CD4-positive, alpha-beta T cell treated with Interleukin-15 for 4 hours (primary cell): ENCODE results near the gene PDE7B.
A peak's percentile ranks its signal among the peaks of the same experiment; 100 is the strongest.

Source experiments
- DNase-seq: peaks from one replicate; pipeline ENCODE4 v3.0.0-alpha.2; 2020; ENCODE audit warnings: low spot score

PDE7B gene

GRCh38 chr6:135851442-135852271 lies at the start of gene PDE7B:
Gene PDE7B, plus strand, starts transcription at chr6:135851701.
- peak; percentile 16 for DNase-seq

GRCh38 chr6:135801755-135802465 lies 49.6 kb upstream of the PDE7B start:
- DNase-seq = no peak

DNA sequence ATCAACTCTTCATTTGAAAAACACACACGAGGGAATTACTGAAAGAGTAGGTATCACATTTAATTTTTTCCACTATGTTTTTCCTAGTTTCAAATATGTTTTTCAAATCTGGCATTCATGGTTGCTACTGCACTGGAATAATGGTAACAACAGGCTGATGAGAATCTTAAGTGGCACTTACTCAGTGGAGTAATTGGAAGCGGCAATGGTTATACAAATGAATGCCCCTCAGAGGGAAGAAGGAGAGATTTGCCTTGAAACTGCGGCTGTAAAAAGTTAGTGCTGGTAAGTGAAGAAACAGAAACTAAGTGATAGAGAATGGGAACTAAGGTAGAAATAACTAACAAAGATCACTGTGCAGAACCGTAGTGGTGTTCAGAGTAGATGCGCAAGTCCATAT lies 41.0 kb upstream of the PDE7B start:
- DNase-seq = no peak

DNA sequence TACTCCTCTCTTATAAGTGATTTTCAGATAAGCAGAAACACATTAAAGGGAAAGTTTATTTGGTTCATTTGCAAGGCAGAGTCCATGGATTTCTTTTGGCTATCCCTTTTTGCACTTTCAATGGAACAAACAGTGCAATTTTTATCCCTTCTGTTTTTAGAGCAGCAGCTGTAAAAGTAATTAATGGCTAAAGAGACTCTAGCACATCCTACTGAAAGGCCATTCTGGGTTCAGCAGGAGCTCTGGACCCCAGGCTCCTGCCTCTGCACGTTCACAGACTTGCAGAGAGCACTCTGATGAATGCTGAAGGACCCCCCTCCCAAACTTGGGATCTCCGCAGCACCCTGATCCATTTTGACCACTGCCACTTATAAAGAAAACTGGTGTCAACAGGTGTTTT lies 40.3 kb upstream of the PDE7B start:
- no peak for DNase-seq

- DNase-seq = no peak
These were observed 39.6 kb upstream of the PDE7B start for GRCh38 chr6:135811644-135812526.

DNA sequence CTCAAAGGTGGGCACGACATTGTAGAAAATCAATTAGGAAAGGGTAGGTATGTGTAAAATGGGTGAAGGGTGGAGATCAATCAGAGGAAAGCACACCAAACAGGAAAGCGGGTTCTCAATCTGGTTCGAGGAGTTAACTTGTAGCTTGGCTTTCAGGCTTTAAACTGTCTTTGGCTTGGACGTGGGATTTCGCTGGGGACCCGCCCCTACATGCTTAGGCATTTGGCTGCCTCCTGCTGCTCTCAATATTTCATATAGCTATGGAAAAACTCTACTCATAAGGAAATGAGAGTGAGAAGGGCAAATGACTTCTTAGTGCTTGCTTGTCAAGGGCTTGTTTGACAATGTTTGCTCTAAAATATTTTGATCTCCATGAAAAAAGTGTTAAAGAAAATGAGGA lies 38.1 kb upstream of the PDE7B start:
- no peak for DNase-seq

- DNase-seq = no peak
These were observed 37.5 kb upstream of the PDE7B start for GRCh38 chr6:135814043-135814442.

GRCh38 chr6:135815216-135815615 lies 36.3 kb upstream of the PDE7B start:
- no peak for DNase-seq

DNA sequence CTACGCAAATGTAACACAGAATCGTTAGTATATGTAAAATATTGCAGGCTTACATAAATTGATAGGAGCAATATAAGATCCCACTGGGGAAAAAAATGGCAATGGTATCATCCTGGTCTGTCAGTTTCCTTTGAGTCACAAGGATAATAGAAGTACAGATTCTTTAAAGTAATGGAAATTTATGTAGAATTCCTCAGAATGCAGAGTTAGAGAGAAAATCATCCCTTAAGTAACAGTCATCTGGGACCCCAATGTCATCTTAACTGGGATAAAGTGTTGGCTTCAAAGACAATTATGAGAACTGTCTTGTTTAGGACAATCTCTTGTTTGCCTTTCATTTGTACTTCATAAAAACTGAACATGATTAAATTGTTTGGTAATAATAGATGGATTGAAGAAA lies 34.5 kb upstream of the PDE7B start:
- no peak for DNase-seq

- DNase-seq = no peak
These were observed 31.8 kb upstream of the PDE7B start for GRCh38 chr6:135819665-135820064.

- no peak for DNase-seq
These were observed 31.2 kb upstream of the PDE7B start for GRCh38 chr6:135820340-135820739.

- no peak for DNase-seq
These were observed 27.6 kb upstream of the PDE7B start for GRCh38 chr6:135823851-135824250.

GRCh38 chr6:135826236-135826804 lies 25.2 kb upstream of the PDE7B start:
- no peak for DNase-seq

DNA sequence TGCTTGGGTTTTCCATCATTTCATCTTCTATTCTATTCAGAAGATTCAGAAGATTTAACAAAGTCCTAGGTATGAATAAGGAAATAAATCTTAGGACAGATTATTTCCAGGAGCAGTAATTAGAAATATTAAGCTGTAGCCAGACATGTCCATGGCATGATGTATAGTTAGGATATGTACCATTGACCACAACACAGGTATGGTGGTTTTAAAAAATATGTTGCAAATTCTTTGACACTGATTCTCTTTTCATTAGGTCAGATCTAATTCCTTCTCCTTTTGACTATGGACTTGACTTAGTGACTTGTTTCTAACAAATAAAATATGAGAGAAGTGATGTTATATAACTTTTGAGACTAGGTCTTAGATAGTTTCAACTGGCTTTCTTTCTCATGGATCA lies 23.5 kb upstream of the PDE7B start:
- no peak for DNase-seq

DNA sequence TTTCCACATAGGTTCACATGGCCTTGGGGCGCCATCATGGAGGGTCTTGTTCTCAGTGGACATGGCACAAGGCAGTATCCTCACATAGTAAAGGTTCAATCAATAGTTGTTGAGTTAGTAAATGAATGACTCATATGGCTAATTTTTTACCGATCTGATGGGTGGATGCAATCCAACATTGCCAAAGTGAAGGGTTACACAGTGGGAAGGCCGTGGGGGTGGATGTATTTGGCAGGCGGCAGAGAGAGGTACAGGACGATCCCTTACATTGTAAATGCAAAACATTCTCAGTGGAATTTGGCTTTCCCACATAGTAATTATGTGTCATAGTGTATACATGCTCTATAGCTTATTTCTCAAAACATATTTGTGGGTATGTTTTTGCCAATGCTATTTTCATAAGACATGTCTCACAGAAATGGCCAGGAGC lies 21.0 kb upstream of the PDE7B start:
- no peak for DNase-seq

DNA sequence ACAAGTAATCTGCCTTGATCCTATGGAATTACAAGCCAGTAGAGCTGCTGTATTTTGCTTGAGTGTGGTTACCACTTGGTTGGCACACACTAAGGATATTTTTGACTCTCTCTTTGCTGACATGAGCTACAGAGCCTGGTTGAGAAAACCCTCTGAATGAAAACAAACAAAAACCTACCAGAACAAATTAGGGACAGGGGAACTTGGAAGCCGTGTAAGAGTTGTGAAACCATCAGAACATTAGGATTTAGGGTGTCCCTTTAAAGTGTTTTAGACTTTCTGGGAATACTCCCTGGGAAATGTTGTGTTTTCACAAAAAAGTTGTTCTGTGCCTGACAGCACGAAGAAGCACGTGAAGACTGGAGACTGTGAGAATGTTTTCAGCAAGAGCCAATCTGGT lies 20.5 kb upstream of the PDE7B start:
- no peak for DNase-seq

DNA sequence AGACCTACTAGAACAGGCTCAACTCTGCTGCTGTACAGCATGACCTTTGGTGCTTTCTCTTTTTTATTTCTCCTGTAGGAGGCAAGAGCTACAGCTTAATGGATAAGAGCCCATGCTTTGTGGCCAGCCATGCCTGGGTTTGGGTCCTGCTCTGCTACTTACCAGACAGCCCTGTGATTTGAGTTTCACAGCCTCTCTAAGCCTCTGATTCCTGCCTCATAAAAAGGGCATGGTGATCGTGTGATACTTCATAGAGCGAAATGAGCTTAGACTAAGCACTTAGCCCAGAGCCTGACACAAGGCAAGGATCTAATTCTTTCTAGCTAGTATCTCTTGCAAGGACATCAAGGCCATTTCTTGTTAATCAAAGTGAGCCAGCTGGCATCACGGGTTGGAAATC lies 19.3 kb upstream of the PDE7B start:
- DNase-seq = no peak

GRCh38 chr6:135833771-135834170 lies 17.7 kb upstream of the PDE7B start:
- no peak for DNase-seq

- DNase-seq = no peak
These were observed 13.6 kb upstream of the PDE7B start for GRCh38 chr6:135837735-135838449.

- DNase-seq = no peak
These were observed 12.4 kb upstream of the PDE7B start for GRCh38 chr6:135839121-135839520.

DNA sequence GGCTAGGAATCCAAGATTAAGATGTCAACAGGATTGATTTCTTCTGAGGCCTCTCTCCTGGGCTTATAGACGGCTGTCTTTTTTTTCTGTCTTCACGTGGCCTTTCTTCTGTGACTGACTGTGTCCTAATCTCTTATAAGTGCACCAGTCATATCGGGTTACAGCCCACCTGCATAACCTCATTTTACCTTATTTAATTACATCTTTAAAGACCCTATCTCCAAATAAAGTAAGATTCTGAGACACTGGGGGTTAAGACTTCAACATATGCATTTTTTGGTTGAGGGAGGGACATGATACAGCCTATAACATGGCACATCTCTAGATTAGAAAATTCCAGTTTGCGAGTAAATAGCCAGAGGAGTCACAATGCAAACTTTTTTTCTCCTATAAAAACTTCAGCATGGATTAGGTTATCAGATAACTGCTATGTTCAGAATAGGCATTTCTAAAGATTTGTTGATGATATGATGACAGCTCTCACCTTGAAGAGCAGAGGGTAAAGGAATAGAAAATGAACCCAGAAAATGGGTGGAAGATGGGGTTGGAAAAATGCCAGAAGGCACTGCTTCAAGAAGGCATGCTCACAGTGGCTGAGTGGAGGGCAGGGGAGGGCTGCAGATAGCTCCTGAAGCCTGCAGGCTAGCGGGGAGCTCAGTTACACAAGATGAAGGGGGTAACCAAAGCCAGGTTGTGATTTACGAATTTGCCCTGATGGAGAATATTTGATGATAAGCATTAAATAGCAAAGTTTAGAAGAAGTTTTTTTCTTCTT lies 8.7 kb upstream of the PDE7B start:
- DNase-seq = no peak
